ENCODE results near the gene ANG.
"Not testable (repeated sequence)": the region's sequence is repeated elsewhere in the genome, so short reads cannot be mapped to it uniquely, and the experiment has no call there.

Gene ANG

GRCh38 chr14:20700965-20701364 lies 12.4 kb downstream of the ANG start:
- H3K9me3 Mint-ChIP-seq; H3K4me3 Mint-ChIP-seq; H3K4me1 Mint-ChIP-seq (ENCODE audit: low read depth); H3K27me3 Mint-ChIP-seq (ENCODE audit: low read depth); H3K36me3 Mint-ChIP-seq (ENCODE audit: low read depth); H3K27ac Mint-ChIP-seq: not testable (repeated sequence)

GRCh38 chr14:20706657-20707355 lies 18.2 kb downstream of the ANG start:
- Mint-ChIP-seq H3K36me3 (ENCODE audit: low read depth) (no peaks in the 10 kb centered on the region), H3K27me3 (ENCODE audit: low read depth) (no peaks in the 10 kb centered on the region), H3K4me3 (no peak overlapping the region), H3K4me1 (ENCODE audit: low read depth) (no peaks in the 10 kb centered on the region), H3K9me3 (no peaks in the 10 kb centered on the region), H3K27ac (no peak overlapping the region)

- Mint-ChIP-seq H3K4me3 (no peak overlapping the region), H3K27me3 (ENCODE audit: low read depth) (no peaks in the 10 kb centered on the region), H3K36me3 (ENCODE audit: low read depth) (no peaks in the 10 kb centered on the region), H3K27ac (no peak overlapping the region), H3K4me1 (ENCODE audit: low read depth) (no peaks in the 10 kb centered on the region), H3K9me3 (no peaks in the 10 kb centered on the region)
These were observed 19.1 kb downstream of the ANG start for GRCh38 chr14:20707622-20708021.

GRCh38 chr14:20711261-20711660 lies 22.7 kb downstream of the ANG start:
- Mint-ChIP-seq H3K27ac (no peak overlapping the region), H3K36me3 (ENCODE audit: low read depth) (no peaks in the 10 kb centered on the region), H3K4me1 (ENCODE audit: low read depth) (no peaks in the 10 kb centered on the region), H3K27me3 (ENCODE audit: low read depth) (peaks cover 12% of the 10 kb centered on the region), H3K4me3 (no peak overlapping the region), H3K9me3 (no peaks in the 10 kb centered on the region)

- H3K27me3 Mint-ChIP-seq (ENCODE audit: low read depth): peaks cover 12% of the 10 kb centered on the region
- H3K27ac Mint-ChIP-seq: no peak overlapping the region
These were observed 23.1 kb downstream of the ANG start for GRCh38 chr14:20711685-20712084.

GRCh38 chr14:20712904-20713303 lies 24.3 kb downstream of the ANG start:
- no peaks in the 10 kb centered on the region for H3K4me1 Mint-ChIP-seq (ENCODE audit: low read depth)
- H3K4me3 Mint-ChIP-seq: no peak overlapping the region
- no peak overlapping the region for H3K27ac Mint-ChIP-seq
- no peaks in the 10 kb centered on the region for H3K36me3 Mint-ChIP-seq (ENCODE audit: low read depth)
- peaks cover 16% of the 10 kb centered on the region for H3K27me3 Mint-ChIP-seq (ENCODE audit: low read depth)
- H3K9me3 Mint-ChIP-seq: no peaks in the 10 kb centered on the region

More at GRCh38 chr14:20711685-20712084, 23.1 kb downstream of the ANG start:
- no peaks in the 10 kb centered on the region for H3K4me1 Mint-ChIP-seq (ENCODE audit: low read depth)
- no peaks in the 10 kb centered on the region for H3K9me3 Mint-ChIP-seq
- H3K36me3 Mint-ChIP-seq (ENCODE audit: low read depth): no peaks in the 10 kb centered on the region
- no peak overlapping the region for H3K4me3 Mint-ChIP-seq

GRCh38 chr14:20714593-20715250 lies 26.2 kb downstream of the ANG start:
- Mint-ChIP-seq H3K27ac (no peak overlapping the region), H3K4me3 (no peak overlapping the region), H3K4me1 (ENCODE audit: low read depth) (no peaks in the 10 kb centered on the region), H3K9me3 (no peaks in the 10 kb centered on the region), H3K36me3 (ENCODE audit: low read depth) (no peaks in the 10 kb centered on the region), H3K27me3 (ENCODE audit: low read depth) (peaks cover 16% of the 10 kb centered on the region)

- Mint-ChIP-seq H3K4me3 (no peak overlapping the region), H3K36me3 (ENCODE audit: low read depth) (no peaks in the 10 kb centered on the region), H3K27ac (no peak overlapping the region), H3K4me1 (ENCODE audit: low read depth) (no peaks in the 10 kb centered on the region), H3K9me3 (no peaks in the 10 kb centered on the region), H3K27me3 (ENCODE audit: low read depth) (peaks cover 29% of the 10 kb centered on the region)
These were observed 31.2 kb downstream of the ANG start for GRCh38 chr14:20719777-20720176.

- no peaks in the 10 kb centered on the region for H3K4me1 Mint-ChIP-seq (ENCODE audit: low read depth)
- H3K4me3 Mint-ChIP-seq: no peak overlapping the region
- no peaks in the 10 kb centered on the region for H3K36me3 Mint-ChIP-seq (ENCODE audit: low read depth)
- H3K9me3 Mint-ChIP-seq: no peaks in the 10 kb centered on the region
- no peak overlapping the region for H3K27ac Mint-ChIP-seq
- peaks cover 33% of the 10 kb centered on the region for H3K27me3 Mint-ChIP-seq (ENCODE audit: low read depth)
These were observed 32.2 kb downstream of the ANG start for GRCh38 chr14:20720741-20721140.

GRCh38 chr14:20722016-20722415 lies 33.5 kb downstream of the ANG start:
- H3K4me3 Mint-ChIP-seq: no peak overlapping the region
- H3K27me3 Mint-ChIP-seq (ENCODE audit: low read depth): peaks cover 41% of the 10 kb centered on the region
- H3K36me3 Mint-ChIP-seq (ENCODE audit: low read depth): no peaks in the 10 kb centered on the region

GRCh38 chr14:20723488-20723887 lies 34.9 kb downstream of the ANG start:
- Mint-ChIP-seq H3K4me1 (ENCODE audit: low read depth) (no peaks in the 10 kb centered on the region), H3K27ac (no peak overlapping the region), H3K9me3 (no peaks in the 10 kb centered on the region), H3K4me3 (no peak overlapping the region), H3K27me3 (ENCODE audit: low read depth) (peaks cover 48% of the 10 kb centered on the region), H3K36me3 (ENCODE audit: low read depth) (no peaks in the 10 kb centered on the region)

More at GRCh38 chr14:20722016-20722415, 33.5 kb downstream of the ANG start:
- no peak overlapping the region for H3K27ac Mint-ChIP-seq
- no peaks in the 10 kb centered on the region for H3K9me3 Mint-ChIP-seq
- no peaks in the 10 kb centered on the region for H3K4me1 Mint-ChIP-seq (ENCODE audit: low read depth)

- H3K9me3 Mint-ChIP-seq; H3K36me3 Mint-ChIP-seq (ENCODE audit: low read depth); H3K4me1 Mint-ChIP-seq (ENCODE audit: low read depth); H3K4me3 Mint-ChIP-seq; H3K27ac Mint-ChIP-seq: not testable (repeated sequence)
- peaks cover 48% of the 10 kb centered on the region for H3K27me3 Mint-ChIP-seq (ENCODE audit: low read depth)
These were observed 37.6 kb downstream of the ANG start for GRCh38 chr14:20726121-20726520.

GRCh38 chr14:20726531-20726930 lies 38.0 kb downstream of the ANG start:
- Mint-ChIP-seq H3K27me3 (ENCODE audit: low read depth) (peaks cover 45% of the 10 kb centered on the region), H3K4me3 (no peak overlapping the region), H3K36me3 (ENCODE audit: low read depth) (no peaks in the 10 kb centered on the region), H3K4me1 (ENCODE audit: low read depth) (no peaks in the 10 kb centered on the region), H3K9me3 (no peaks in the 10 kb centered on the region), H3K27ac (no peak overlapping the region)

- Mint-ChIP-seq H3K36me3 (ENCODE audit: low read depth) (no peaks in the 10 kb centered on the region), H3K27ac (no peak overlapping the region), H3K9me3 (no peaks in the 10 kb centered on the region), H3K27me3 (ENCODE audit: low read depth) (peaks cover 24% of the 10 kb centered on the region), H3K4me3 (no peak overlapping the region), H3K4me1 (ENCODE audit: low read depth) (no peaks in the 10 kb centered on the region)
These were observed 42.3 kb downstream of the ANG start for GRCh38 chr14:20730891-20731290.

GRCh38 chr14:20732477-20732876 lies 43.9 kb downstream of the ANG start:
- Mint-ChIP-seq H3K27me3 (ENCODE audit: low read depth) (peaks cover 15% of the 10 kb centered on the region), H3K4me3 (no peak overlapping the region), H3K4me1 (ENCODE audit: low read depth) (no peaks in the 10 kb centered on the region), H3K9me3 (no peaks in the 10 kb centered on the region), H3K27ac (no peak overlapping the region), H3K36me3 (ENCODE audit: low read depth) (no peaks in the 10 kb centered on the region)
